Measurements from ENCODE around the gene SEPHS1.

Gene SEPHS1

DNA sequence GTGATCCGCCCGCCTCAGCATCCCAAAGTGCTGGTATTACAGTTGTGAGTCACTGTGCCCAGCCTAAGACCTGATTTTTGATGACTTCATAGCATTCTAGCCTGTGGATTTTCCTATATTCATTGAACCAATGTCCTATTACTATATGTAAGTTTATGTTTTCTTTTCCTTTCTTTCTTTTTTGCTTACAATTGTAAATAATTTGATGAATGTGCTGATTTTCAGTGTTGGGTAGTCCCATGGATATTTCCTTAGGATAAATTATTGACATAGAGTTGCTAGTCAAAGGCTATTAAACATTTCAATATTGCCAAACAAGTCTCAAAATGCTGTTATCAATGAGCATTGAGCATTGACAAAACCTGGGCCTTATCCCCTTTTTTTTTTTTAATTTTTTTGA is 38.3 kb downstream of the SEPHS1 start:
- Histone ChIP-seq H3K4me3 (replicated peaks; ENCODE audit: insufficient read depth, low read length) (no peak overlapping the region), H3K27ac (replicated peaks) (no peak overlapping the region), H3K27me3 (ENCODE audit: insufficient read depth, poor library complexity, severe bottlenecking) (no peaks in the 10 kb centered on the region)
- DNase-seq (ENCODE audit: low read depth in 1 of 2, low spot score in 1 of 2), result no peak
- TF ChIP-seq REST (IDR thresholded peaks at IDR 0.05; ENCODE audit: insufficient replicate concordance, low read depth) (no peak), CTCF (IDR thresholded peaks at IDR 0.05; ENCODE audit: insufficient read depth, low read length) (no peak), GABPA (IDR thresholded peaks at IDR 0.05; ENCODE audit: low read depth) (no peak), POLR2AphosphoS5 (IDR thresholded peaks at IDR 0.05; ENCODE audit: low read depth) (no peak), SPI1 (IDR thresholded peaks at IDR 0.05; ENCODE audit: borderline replicate concordance, low read depth) (no peak)

- DNase-seq (ENCODE audit: low read depth in 1 of 2, low spot score in 1 of 2), result no peak
- no peak overlapping the region for H3K4me3 ChIP-seq (replicated peaks; ENCODE audit: insufficient read depth, low read length)
- H3K27me3 ChIP-seq (ENCODE audit: insufficient read depth, poor library complexity, severe bottlenecking), result no peaks in the 10 kb centered on the region
- TF ChIP-seq CTCF (IDR thresholded peaks at IDR 0.05; ENCODE audit: insufficient read depth, low read length), result no peak
- TF ChIP-seq REST (IDR thresholded peaks at IDR 0.05; ENCODE audit: insufficient replicate concordance, low read depth), result no peak
- TF ChIP-seq GABPA (IDR thresholded peaks at IDR 0.05; ENCODE audit: low read depth), result no peak
- no peak for TF ChIP-seq SPI1 (IDR thresholded peaks at IDR 0.05; ENCODE audit: borderline replicate concordance, low read depth)
- no peak for TF ChIP-seq POLR2AphosphoS5 (IDR thresholded peaks at IDR 0.05; ENCODE audit: low read depth)
- no peak overlapping the region for H3K27ac ChIP-seq (replicated peaks)
Observed at GRCh38 chr10:13308096-13308495, 40.0 kb downstream of the SEPHS1 start.

DNA sequence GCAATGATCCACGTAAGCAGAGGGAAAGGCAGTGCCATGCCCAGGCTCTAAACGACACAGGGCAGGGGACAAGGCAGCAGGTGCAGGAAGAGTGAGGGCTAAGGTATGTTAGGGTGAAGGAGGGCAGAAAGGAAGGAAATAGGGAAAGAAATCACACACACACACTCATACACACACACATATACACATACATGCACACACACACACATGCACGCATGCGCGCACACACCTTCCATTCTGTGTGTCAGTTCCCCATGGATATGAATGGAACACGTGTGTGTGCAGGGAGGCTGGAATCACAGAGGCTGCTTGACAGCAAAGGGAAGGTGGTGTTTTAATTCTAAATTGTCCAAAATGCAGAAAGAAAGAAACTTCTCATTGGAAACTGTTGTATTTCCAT is 42.0 kb downstream of the SEPHS1 start:
- DNase-seq (ENCODE audit: low read depth in 1 of 2, low spot score in 1 of 2), result no peak
- no peak overlapping the region for H3K27ac ChIP-seq (replicated peaks)
- no peak overlapping the region for H3K4me3 ChIP-seq (replicated peaks; ENCODE audit: insufficient read depth, low read length)
- TF ChIP-seq POLR2AphosphoS5 (IDR thresholded peaks at IDR 0.05; ENCODE audit: low read depth) (no peak), GABPA (IDR thresholded peaks at IDR 0.05; ENCODE audit: low read depth) (no peak)
- H3K27me3 ChIP-seq (ENCODE audit: insufficient read depth, poor library complexity, severe bottlenecking), result no peaks in the 10 kb centered on the region

- no peak overlapping the region for H3K27ac ChIP-seq (replicated peaks)
- no peak overlapping the region for H3K4me3 ChIP-seq (replicated peaks; ENCODE audit: insufficient read depth, low read length)
- H3K27me3 ChIP-seq (ENCODE audit: insufficient read depth, poor library complexity, severe bottlenecking), result no peaks in the 10 kb centered on the region
- TF ChIP-seq REST (IDR thresholded peaks at IDR 0.05; ENCODE audit: insufficient replicate concordance, low read depth) (no peak), SPI1 (IDR thresholded peaks at IDR 0.05; ENCODE audit: borderline replicate concordance, low read depth) (no peak), CTCF (IDR thresholded peaks at IDR 0.05; ENCODE audit: insufficient read depth, low read length) (no peak), POLR2AphosphoS5 (IDR thresholded peaks at IDR 0.05; ENCODE audit: low read depth) (no peak), GABPA (IDR thresholded peaks at IDR 0.05; ENCODE audit: low read depth) (no peak)
- no peak for DNase-seq (ENCODE audit: low read depth in 1 of 2, low spot score in 1 of 2)
Observed at GRCh38 chr10:13302821-13303555, 45.1 kb downstream of the SEPHS1 start.

Measured in HL-60 (cell line).